ENCODE measurements around the gene SRPX2.

SRPX2 gene

DNA sequence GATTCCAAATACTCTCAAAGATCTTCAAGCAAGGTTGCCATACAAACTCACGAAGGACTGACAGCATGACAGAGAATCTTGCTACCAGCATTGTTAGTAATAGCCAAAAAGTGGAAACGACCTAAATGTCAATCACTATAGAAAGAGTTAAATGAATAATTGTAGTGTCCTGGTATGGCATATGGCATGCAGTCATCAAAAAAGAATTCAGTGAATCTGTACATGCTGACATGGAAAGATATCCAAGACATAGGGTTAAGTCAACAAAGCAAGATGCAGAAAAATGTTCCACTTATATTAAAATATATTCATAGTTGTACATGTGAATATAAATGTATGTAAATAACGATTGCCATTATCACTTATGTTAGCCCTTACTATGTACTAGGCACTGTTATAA is 37.6 kb downstream of the SRPX2 start:
- no peak overlapping the region for H3K4me3 ChIP-seq (ENCODE audit: low read depth, low read length)
- TF ChIP-seq CTCF (IDR thresholded peaks at IDR 0.05; ENCODE audit: low read depth, low read length) = no peak

DNA sequence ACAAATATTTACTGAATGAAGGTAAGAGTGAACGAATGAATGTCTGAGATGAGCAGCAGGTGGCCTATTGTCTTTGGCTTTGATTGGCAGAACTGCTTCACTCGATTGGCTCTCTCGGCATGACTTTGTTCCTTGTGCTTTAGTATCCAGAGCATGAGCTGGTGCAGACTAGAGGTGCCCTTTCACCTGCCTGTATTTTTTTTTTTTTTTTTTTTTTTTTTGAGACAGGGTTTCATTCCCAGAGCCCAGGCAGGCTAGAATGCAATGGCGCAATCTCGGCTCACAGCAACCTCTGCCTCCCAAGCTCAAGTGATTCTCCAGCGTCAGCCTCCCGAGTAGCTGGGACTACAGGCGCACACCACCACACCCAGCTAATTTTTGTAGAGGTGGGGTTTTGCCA is 38.9 kb downstream of the SRPX2 start:
- no peak overlapping the region for H3K4me3 ChIP-seq (ENCODE audit: low read depth, low read length)
- TF ChIP-seq CTCF (IDR thresholded peaks at IDR 0.05; ENCODE audit: low read depth, low read length) = no peak

DNA sequence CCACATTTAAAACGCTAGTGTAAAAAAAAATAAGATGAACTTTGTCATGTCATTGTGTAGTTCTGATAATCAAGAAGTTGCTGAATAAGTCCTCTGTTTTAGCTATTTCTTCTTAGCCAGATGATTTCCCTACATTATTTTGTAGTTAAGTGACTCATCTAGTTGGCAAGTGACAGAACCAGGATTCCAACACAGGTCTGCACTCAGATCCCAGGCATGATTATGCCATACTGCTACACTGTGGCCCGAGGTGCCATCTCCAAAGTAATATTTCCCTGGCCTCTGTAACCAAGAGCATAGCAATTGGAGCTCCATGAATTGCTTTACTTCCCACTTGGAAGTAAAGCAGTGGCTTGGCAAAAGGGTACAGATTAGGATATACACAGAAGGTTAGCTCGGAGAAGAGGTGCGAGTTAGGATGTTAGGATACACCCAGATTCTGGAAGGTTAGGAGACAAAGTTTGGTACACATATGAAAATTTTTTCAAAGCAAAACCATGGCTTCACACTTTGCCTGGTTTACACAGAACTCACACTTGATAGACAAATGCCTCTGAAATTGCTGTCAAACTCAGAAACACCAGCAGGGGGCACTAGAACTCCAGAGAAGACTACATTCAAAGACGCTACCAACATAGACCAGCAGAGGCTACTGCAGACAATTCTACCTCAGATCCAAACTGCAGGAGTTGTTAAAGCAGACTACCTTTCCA is 41.4 kb downstream of the SRPX2 start:
- peak; percentile 78 for TF ChIP-seq CTCF (IDR thresholded peaks at IDR 0.05; ENCODE audit: low read depth, low read length)
- no peak overlapping the region for H3K4me3 ChIP-seq (ENCODE audit: low read depth, low read length)

GRCh38 chrX:100685997-100686305 is 42.0 kb downstream of the SRPX2 start:
- no peak for TF ChIP-seq CTCF (IDR thresholded peaks at IDR 0.05; ENCODE audit: low read depth, low read length)
- no peak overlapping the region for H3K4me3 ChIP-seq (ENCODE audit: low read depth, low read length)

GRCh38 chrX:100687128-100687527 is 43.1 kb downstream of the SRPX2 start:
- no peak for TF ChIP-seq CTCF (IDR thresholded peaks at IDR 0.05; ENCODE audit: low read depth, low read length)
- H3K4me3 ChIP-seq (ENCODE audit: low read depth, low read length) = no peak overlapping the region

DNA sequence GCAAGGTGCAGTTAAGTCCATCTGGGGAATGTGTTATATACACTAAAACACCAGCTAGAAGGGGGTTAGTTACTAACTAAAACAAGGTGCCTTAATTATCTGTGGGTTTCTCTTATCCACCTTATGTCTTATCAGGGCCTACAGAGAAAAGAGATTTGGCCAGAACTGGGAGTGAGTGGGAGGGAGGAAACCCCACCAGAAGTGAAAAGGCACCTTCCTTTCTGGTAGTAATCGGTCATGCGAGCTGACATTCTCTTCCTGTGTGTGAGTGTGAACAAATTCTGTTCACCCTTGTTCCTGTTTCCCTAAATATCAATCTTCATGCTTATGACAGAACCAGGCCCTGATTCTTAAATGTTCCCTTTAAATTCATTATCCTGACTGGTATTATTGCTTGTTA is 43.5 kb downstream of the SRPX2 start:
- H3K4me3 ChIP-seq (ENCODE audit: low read depth, low read length) = no peak overlapping the region
- no peak for TF ChIP-seq CTCF (IDR thresholded peaks at IDR 0.05; ENCODE audit: low read depth, low read length)

- TF ChIP-seq CTCF (IDR thresholded peaks at IDR 0.05; ENCODE audit: low read depth, low read length) = no peak
- no peak overlapping the region for H3K4me3 ChIP-seq (ENCODE audit: low read depth, low read length)
Observed at GRCh38 chrX:100695302-100695701, 51.3 kb downstream of the SRPX2 start.
